ENCODE data around the gene NEU3. TPM values are rescaled to one million over a fixed set of nuclear protein-coding genes. Genes with fewer than 3 reads are reported as not detected.

NEU3 gene
- total and polyA plus RNA-seq, 2 of the 13 experiments (the other 11 are each of a cell fraction or from before 2014, with no cell fraction given): 6.3 to 15.3 TPM

DNA sequence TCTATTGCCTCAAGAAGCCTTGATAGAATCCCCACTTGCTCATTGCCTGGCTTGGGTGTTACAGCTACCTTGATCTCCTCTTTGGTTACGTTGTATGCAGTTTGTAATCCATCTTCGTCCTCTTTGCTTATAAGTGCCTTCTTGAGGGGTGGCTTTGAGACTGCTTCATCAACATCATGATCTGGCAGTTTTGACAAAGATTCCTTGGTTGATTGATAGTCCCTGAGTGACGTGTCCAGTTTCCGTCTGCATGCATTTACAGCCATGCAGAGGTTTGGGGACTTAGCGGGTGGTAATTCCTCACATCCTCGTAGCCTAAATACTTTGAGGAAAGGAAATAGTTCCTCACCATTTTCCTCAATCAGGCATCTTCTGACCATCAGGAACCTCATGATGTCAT is 23.1 kb downstream of the NEU3 start:
- H3K9me3 ChIP-seq (ENCODE audit: low read length): no peaks in the 10 kb centered on the region
- CTCF ChIA-PET (ENCODE audit: low intra/inter-chr PET ratio, low total read pairs): no interaction called here
- H3K36me3 ChIP-seq (replicated peaks in 1 of 2; ENCODE audit: control insufficient read depth in 1 of 2, insufficient read depth in 2 of 2, low read length in 2 of 2): peaks cover 6 to 22% of the 10 kb centered on the region in 2 experiments; a peak in 4 of 5 replicates
- POLR2A ChIA-PET: no interaction called here
- H3K79me2 ChIP-seq (ENCODE audit: insufficient read depth, low read length): no peaks in the 10 kb centered on the region
- FAIRE-seq (no peak), ATAC-seq (no peak), DNase-seq (ENCODE audit: low spot score) (no peak)
- no peak overlapping the region for H2AFZ ChIP-seq (ENCODE audit: low read length)
- H3K4me3 ChIP-seq (replicated peaks in 1 of 3; ENCODE audit: insufficient read depth in 1 of 3, low read depth in 2 of 3, low read length in 3 of 3): no peak overlapping the region
- H3K4me2 ChIP-seq (ENCODE audit: low read depth, low read length): no peak overlapping the region
- no peak overlapping the region for H3K9ac ChIP-seq (ENCODE audit: insufficient read depth, low read depth, low read length)
- no peaks in the 10 kb centered on the region for H4K20me1 ChIP-seq (ENCODE audit: insufficient read depth, low read length)
- no peaks in the 10 kb centered on the region for H3K27me3 ChIP-seq (ENCODE audit: control insufficient read depth in 1 of 2, insufficient read depth in 2 of 2, low read length in 2 of 2)
- in situ Hi-C loops (cut with HindIII; ENCODE audit: extremely low pct_ligation_motif_present, low pct_unique_long_range_greater_than_20kb) (no loop called here), intact Hi-C loops (cut with micrococcal nuclease; ENCODE audit: unreplicated experiment) (no loop called here)
- peaks cover 17% of the 10 kb centered on the region for H3K4me1 ChIP-seq (ENCODE audit: insufficient read depth, low read length)
- TF ChIP-seq MEF2D (CRISPR knock-in tag; IDR thresholded peaks at IDR 0.05) (no peak), ATF7-NPFF (CRISPR knock-in tag; IDR thresholded peaks at IDR 0.05; ENCODE audit: low read depth) (no peak), ZSCAN30 (CRISPR knock-in tag; IDR thresholded peaks at IDR 0.05) (no peak), ZNF598 (CRISPR knock-in tag; IDR thresholded peaks at IDR 0.05; ENCODE audit: borderline replicate concordance) (no peak), TCF7L2 (IDR thresholded peaks at IDR 0.05; ENCODE audit: low read depth, low read length) (no peak), MTA1 (CRISPR knock-in tag; IDR thresholded peaks at IDR 0.05; ENCODE audit: borderline replicate concordance) (no peak), SNAI1 (CRISPR knock-in tag; IDR thresholded peaks at IDR 0.05; ENCODE audit: borderline replicate concordance) (no peak)
- TF ChIP-seq, protein P1, sequence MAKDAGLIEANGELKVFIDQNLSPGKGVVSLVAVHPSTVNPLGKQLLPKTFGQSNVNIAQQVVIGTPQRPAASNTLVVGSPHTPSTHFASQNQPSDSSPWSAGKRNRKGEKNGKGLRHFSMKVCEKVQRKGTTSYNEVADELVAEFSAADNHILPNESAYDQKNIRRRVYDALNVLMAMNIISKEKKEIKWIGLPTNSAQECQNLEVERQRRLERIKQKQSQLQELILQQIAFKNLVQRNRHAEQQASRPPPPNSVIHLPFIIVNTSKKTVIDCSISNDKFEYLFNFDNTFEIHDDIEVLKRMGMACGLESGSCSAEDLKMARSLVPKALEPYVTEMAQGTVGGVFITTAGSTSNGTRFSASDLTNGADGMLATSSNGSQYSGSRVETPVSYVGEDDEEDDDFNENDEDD (CRISPR knock-in tag; IDR thresholded peaks at IDR 0.05; ENCODE audit: borderline replicate concordance): no peak
- TF ChIP-seq, protein P2, sequence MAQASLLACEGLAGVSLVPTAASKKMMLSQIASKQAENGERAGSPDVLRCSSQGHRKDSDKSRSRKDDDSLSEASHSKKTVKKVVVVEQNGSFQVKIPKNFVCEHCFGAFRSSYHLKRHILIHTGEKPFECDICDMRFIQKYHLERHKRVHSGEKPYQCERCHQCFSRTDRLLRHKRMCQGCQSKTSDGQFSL (CRISPR knock-in tag; IDR thresholded peaks at IDR 0.05): no peak
- TF ChIP-seq, protein P3, sequence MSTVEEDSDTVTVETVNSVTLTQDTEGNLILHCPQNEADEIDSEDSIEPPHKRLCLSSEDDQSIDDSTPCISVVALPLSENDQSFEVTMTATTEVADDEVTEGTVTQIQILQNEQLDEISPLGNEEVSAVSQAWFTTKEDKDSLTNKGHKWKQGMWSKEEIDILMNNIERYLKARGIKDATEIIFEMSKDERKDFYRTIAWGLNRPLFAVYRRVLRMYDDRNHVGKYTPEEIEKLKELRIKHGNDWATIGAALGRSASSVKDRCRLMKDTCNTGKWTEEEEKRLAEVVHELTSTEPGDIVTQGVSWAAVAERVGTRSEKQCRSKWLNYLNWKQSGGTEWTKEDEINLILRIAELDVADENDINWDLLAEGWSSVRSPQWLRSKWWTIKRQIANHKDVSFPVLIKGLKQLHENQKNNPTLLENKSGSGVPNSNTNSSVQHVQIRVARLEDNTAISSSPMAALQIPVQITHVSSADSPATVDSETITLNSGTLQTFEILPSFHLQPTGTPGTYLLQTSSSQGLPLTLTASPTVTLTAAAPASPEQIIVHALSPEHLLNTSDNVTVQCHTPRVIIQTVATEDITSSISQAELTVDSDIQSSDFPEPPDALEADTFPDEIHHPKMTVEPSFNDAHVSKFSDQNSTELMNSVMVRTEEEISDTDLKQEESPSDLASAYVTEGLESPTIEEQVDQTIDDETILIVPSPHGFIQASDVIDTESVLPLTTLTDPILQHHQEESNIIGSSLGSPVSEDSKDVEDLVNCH (CRISPR knock-in tag; IDR thresholded peaks at IDR 0.05): no peak
- no peak overlapping the region for H3K27ac ChIP-seq (ENCODE audit: extremely low read length, insufficient read depth, low read length)
- 99% methylated on average over 6 of the region's 6 CpGs for WGBS (ENCODE audit: low lambda C conversion rate)
- BruUV-seq (replicated peaks): no TSS peak
